ENCODE measurements around the gene UNC5C.

DNA sequence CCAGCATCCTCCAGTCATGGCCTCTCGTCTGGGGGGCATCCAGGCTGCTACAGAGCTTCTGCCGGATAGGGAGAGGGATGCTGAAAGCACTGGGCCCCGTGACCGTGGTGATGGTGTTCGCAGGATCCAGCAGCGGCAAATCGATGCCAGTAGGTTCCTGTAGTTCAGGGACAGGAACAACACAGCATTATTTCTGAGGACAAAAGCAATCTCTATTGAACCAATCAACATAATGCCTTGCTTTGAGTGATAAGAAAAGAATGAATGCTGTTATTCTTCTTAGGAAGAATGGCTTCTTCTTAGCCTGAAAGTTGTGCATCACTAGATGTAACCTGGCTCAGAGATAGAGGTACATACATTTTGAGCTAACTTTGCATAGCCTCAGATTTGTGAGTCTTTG, 378.6 kb downstream of the UNC5C start:
- TF ChIP-seq, protein P1, sequence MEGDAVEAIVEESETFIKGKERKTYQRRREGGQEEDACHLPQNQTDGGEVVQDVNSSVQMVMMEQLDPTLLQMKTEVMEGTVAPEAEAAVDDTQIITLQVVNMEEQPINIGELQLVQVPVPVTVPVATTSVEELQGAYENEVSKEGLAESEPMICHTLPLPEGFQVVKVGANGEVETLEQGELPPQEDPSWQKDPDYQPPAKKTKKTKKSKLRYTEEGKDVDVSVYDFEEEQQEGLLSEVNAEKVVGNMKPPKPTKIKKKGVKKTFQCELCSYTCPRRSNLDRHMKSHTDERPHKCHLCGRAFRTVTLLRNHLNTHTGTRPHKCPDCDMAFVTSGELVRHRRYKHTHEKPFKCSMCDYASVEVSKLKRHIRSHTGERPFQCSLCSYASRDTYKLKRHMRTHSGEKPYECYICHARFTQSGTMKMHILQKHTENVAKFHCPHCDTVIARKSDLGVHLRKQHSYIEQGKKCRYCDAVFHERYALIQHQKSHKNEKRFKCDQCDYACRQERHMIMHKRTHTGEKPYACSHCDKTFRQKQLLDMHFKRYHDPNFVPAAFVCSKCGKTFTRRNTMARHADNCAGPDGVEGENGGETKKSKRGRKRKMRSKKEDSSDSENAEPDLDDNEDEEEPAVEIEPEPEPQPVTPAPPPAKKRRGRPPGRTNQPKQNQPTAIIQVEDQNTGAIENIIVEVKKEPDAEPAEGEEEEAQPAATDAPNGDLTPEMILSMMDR (IDR thresholded peaks at IDR 0.05): no peak
- TF ChIP-seq POLR2A (IDR thresholded peaks at IDR 0.05): no peak
